COLO668 (cell line): ENCODE measurements around the gene HCN1.
"Not testable (repeated sequence)": the region's sequence is repeated elsewhere in the genome, so short reads cannot be mapped to it uniquely, and the experiment has no call there.

Source experiments
- DNase-seq: peaks from one replicate; lab custom pipeline; 2025; ENCODE audit not compliant: unreplicated experiment; lab: John Stamatoyannopoulos, UW

HCN1 gene

GRCh38 chr5:45437752-45438151 lies 258.4 kb downstream of the HCN1 start:
- no peak for DNase-seq

GRCh38 chr5:45417285-45417998 lies 278.7 kb downstream of the HCN1 start:
- DNase-seq, result no peak

- no peak for DNase-seq
These were observed 281.3 kb downstream of the HCN1 start for GRCh38 chr5:45414620-45415573.

DNA sequence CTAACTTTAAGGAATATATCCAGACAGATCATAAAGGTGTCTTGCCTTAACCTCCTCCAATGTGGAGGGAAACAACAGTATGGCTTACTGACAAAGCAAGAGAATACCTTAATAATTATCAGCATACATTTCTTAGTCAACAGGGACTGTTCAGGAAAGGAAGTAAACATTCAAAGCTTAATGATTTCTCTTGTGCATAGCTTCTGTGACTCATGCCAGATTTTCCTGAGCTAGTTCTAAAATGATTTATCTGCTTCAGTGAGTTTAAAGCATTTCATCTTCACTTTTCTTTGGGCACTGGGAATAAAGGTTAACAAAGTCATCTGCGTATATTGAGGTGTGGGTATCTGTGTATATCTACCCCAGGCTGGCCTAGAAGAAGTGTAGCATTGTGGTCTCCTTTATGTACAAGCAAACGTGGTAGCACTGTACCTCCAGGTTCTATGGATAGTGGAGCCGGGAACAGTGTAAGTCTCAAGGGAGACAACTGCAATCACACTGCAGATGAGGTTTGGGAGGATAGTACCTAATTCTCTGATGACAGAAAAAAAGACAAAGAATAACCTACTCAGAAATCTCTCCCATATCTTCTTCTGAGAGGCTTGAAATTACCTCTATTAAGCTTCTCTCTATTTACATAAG lies 284.1 kb downstream of the HCN1 start:
- no peak for DNase-seq

DNA sequence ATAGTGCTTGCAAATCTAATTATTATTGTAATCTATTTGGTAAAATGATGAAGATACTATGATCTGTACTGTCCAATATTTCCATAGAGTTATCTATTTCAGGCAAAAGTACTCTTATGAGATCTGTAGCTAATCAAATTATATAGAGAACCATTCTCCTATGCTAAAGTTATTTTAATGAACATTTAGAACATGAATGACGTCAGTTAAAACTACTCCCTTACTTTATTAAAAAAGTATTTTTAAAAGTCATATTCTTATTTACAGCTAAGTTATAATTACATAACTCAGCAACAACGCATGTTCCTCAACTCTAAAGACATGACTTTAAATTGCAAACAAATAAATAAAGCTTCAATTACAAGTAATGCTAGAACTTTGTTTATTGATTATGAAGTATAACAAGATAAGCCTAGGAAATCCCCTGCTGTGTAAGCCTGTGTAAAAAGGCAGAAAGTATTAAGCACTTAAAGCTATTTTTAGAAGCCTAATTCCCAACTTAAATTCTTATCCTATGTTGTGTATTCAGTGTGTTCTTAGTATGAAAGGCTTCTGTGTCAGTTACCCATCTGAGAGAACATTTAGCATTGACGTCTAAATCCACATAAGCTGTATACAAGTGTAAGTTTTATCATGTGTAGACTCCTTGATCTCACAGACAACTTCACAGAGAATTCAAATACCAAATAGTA lies 285.7 kb downstream of the HCN1 start:
- DNase-seq, result no peak

DNA sequence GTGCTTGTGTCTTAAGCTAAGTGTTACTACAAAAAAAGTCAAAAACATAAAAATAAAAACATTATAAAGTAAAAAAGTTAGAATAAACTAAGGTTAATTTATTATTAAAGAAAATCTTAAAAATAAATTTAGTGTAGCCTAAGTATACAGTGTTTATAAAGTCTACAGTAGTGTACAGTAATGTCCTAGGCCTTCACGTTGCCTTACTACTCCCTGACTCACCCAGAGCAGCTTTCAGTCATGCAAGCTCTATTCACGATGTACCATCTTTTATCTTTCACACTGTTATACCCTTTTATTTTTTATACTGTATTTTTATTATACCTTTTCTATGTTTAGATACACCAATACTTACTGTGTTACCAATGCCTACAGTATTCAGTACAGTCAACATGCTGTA lies 288.1 kb downstream of the HCN1 start:
- DNase-seq, result no peak

- DNase-seq, result no peak
These were observed 293.2 kb downstream of the HCN1 start for GRCh38 chr5:45402804-45403455.

DNA sequence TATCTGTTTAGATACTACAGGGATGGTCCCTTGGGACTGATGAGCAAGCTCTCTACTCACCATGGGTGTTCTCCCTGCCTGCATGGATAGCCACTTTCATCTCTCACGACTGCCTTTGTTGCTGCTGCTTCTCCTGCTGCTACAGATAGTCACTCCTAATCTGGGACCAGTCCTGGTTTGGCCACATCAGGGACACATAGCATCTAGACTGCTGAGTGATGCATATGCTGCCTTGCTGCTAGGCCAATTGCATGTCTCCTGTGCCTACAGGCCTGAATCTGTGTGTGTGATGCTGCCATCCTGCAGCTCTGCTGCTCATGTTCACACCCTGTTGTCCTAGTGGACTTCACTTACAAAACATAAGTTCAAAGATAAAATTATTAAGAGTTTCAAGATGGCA lies 297.1 kb downstream of the HCN1 start:
- DNase-seq, result no peak

DNA sequence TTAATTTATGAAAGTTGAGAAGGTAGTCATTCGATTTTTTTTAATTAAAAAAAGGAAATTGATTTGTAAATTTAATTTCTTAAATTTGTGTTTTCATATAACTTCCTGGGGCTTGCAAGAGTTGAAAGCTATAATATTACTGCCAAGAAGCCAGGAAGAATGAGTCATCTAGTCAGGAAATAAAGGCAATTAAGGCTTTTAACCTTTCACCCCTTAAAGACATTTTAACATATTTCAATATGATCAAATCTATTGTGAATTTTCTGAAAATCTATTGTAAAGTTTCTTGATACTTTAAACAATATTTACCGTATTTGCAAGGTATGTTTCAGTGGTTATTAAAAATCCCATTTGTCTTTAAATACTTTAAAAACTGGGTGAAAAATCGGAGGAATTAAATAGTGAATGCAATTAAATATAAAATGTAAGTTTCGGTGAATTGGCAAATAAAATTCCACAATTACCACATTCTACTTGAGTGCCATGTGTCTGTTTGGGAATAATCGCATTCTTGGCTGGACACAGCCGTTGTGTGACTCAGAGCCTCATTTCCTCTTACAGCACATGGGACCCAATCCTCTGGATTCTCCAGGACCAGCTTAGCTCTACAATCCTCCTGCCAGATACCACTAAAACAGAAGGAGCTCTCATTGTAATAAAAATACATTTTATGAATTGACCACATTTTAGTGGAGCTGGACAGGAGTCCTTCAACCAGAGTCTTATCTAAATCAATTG lies 310.7 kb downstream of the HCN1 start:
- DNase-seq, result no peak

GRCh38 chr5:45383985-45384384 lies 312.2 kb downstream of the HCN1 start:
- DNase-seq, result no peak

- no peak for DNase-seq
These were observed 313.6 kb downstream of the HCN1 start for GRCh38 chr5:45382583-45382982.

GRCh38 chr5:45376417-45376816 lies 319.8 kb downstream of the HCN1 start:
- no peak for DNase-seq

DNA sequence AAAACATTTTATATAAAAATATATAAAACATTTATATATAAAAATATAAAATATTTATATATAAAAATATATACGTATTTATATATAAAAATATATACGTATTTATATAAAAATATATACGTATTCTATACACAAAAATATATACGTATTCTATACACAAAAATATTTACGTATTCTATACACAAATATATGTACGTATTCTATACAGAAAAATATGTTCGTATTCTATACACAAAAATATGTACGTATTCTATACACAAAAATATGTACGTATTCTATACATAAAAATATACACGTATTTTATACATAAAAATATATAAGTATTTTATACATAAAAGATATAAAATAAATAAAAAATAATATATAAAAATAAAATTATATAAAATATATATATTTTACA lies 323.6 kb downstream of the HCN1 start:
- no peak for DNase-seq

- not testable (repeated sequence) for DNase-seq
These were observed 324.8 kb downstream of the HCN1 start for GRCh38 chr5:45371423-45371822.

GRCh38 chr5:45355189-45355992 lies 340.8 kb downstream of the HCN1 start:
- no peak for DNase-seq

DNA sequence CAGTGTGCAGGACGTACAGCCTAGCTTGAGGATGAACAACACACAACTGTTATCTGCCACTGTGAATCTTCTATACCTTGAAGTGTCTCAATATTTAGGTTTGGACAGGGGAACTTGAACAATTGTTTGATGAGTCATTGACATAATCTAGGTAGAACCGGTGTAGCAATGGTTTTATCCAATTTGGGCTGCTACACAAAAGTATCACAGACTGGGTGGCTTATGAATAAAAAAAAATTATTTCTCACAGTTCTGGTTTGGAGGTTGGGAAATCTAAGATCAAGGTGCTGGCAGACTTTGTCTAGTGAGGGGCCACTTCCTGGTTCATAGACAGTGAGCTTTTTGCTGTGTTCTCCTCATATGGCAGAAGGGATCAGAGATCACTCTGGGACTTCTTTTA lies 359.7 kb downstream of the HCN1 start:
- no peak for DNase-seq

GRCh38 chr5:45335978-45336377 lies 360.2 kb downstream of the HCN1 start:
- no peak for DNase-seq

- DNase-seq, result no peak
These were observed 360.8 kb downstream of the HCN1 start for GRCh38 chr5:45335346-45335745.

- DNase-seq, result no peak
These were observed 361.2 kb downstream of the HCN1 start for GRCh38 chr5:45334939-45335338.
